ENCODE measurements around the gene PLA2R1. TPM values are rescaled to one million over a fixed set of nuclear protein-coding genes. Genes with fewer than 3 reads are reported as not detected.
"Not testable (repeated sequence)": the region's sequence is repeated elsewhere in the genome, so short reads cannot be mapped to it uniquely, and the experiment has no call there.

Gene PLA2R1
- total RNA-seq, 1 donor from 2014 or later: 0.34 TPM

GRCh38 chr2:160044728-160045127 is 17.7 kb downstream of the PLA2R1 start:
- H3K4me1 Mint-ChIP-seq (ENCODE audit: low read depth, unreplicated experiment): no peaks in the 10 kb centered on the region
- H3K4me3 Mint-ChIP-seq (ENCODE audit: unreplicated experiment): no peak overlapping the region
- no peak overlapping the region for H3K27ac Mint-ChIP-seq (ENCODE audit: unreplicated experiment)
- no peak for DNase-seq
- no peaks in the 10 kb centered on the region for H3K9me3 Mint-ChIP-seq (ENCODE audit: unreplicated experiment)
- no peaks in the 10 kb centered on the region for H3K27me3 Mint-ChIP-seq (ENCODE audit: unreplicated experiment)
- TF ChIP-seq CTCF (IDR thresholded peaks at IDR 0.05; ENCODE audit: partially characterized antibody, unreplicated experiment): no peak
- H3K36me3 Mint-ChIP-seq (ENCODE audit: unreplicated experiment): no peaks in the 10 kb centered on the region

GRCh38 chr2:160043265-160043664 is 19.1 kb downstream of the PLA2R1 start:
- H3K9me3 Mint-ChIP-seq (ENCODE audit: unreplicated experiment): no peaks in the 10 kb centered on the region
- no peaks in the 10 kb centered on the region for H3K27me3 Mint-ChIP-seq (ENCODE audit: unreplicated experiment)
- H3K4me3 Mint-ChIP-seq (ENCODE audit: unreplicated experiment): no peak overlapping the region
- H3K36me3 Mint-ChIP-seq (ENCODE audit: unreplicated experiment): no peaks in the 10 kb centered on the region
- no peak overlapping the region for H3K27ac Mint-ChIP-seq (ENCODE audit: unreplicated experiment)
- no peak for TF ChIP-seq CTCF (IDR thresholded peaks at IDR 0.05; ENCODE audit: partially characterized antibody, unreplicated experiment)
- DNase-seq: no peak
- H3K4me1 Mint-ChIP-seq (ENCODE audit: low read depth, unreplicated experiment): no peaks in the 10 kb centered on the region

- Mint-ChIP-seq H3K4me1 (ENCODE audit: low read depth, unreplicated experiment) (no peaks in the 10 kb centered on the region), H3K36me3 (ENCODE audit: unreplicated experiment) (no peaks in the 10 kb centered on the region), H3K4me3 (ENCODE audit: unreplicated experiment) (no peak overlapping the region), H3K9me3 (ENCODE audit: unreplicated experiment) (no peaks in the 10 kb centered on the region), H3K27me3 (ENCODE audit: unreplicated experiment) (no peaks in the 10 kb centered on the region), H3K27ac (ENCODE audit: unreplicated experiment) (no peak overlapping the region)
- no peak for TF ChIP-seq CTCF (IDR thresholded peaks at IDR 0.05; ENCODE audit: partially characterized antibody, unreplicated experiment)
- DNase-seq: no peak
Measured at GRCh38 chr2:160042054-160042453, 20.4 kb downstream of the PLA2R1 start.

- TF ChIP-seq CTCF (IDR thresholded peaks at IDR 0.05; ENCODE audit: partially characterized antibody, unreplicated experiment): no peak
- H3K36me3 Mint-ChIP-seq (ENCODE audit: unreplicated experiment): no peaks in the 10 kb centered on the region
- H3K4me1 Mint-ChIP-seq (ENCODE audit: low read depth, unreplicated experiment): no peaks in the 10 kb centered on the region
- no peak overlapping the region for H3K27ac Mint-ChIP-seq (ENCODE audit: unreplicated experiment)
- DNase-seq: no peak
- no peaks in the 10 kb centered on the region for H3K9me3 Mint-ChIP-seq (ENCODE audit: unreplicated experiment)
- H3K4me3 Mint-ChIP-seq (ENCODE audit: unreplicated experiment): no peak overlapping the region
- no peaks in the 10 kb centered on the region for H3K27me3 Mint-ChIP-seq (ENCODE audit: unreplicated experiment)
Measured at GRCh38 chr2:160041091-160041490, 21.3 kb downstream of the PLA2R1 start.

GRCh38 chr2:160039166-160039903 is 23.1 kb downstream of the PLA2R1 start:
- Mint-ChIP-seq H3K27ac (ENCODE audit: unreplicated experiment) (no peak overlapping the region), H3K9me3 (ENCODE audit: unreplicated experiment) (no peaks in the 10 kb centered on the region), H3K4me1 (ENCODE audit: low read depth, unreplicated experiment) (no peaks in the 10 kb centered on the region), H3K27me3 (ENCODE audit: unreplicated experiment) (no peaks in the 10 kb centered on the region), H3K4me3 (ENCODE audit: unreplicated experiment) (no peak overlapping the region), H3K36me3 (ENCODE audit: unreplicated experiment) (no peaks in the 10 kb centered on the region)
- TF ChIP-seq CTCF (IDR thresholded peaks at IDR 0.05; ENCODE audit: partially characterized antibody, unreplicated experiment): no peak
- DNase-seq: no peak

GRCh38 chr2:160038662-160039061 is 23.8 kb downstream of the PLA2R1 start:
- not testable (repeated sequence) for H3K4me3 Mint-ChIP-seq (ENCODE audit: unreplicated experiment); DNase-seq; H3K27ac Mint-ChIP-seq (ENCODE audit: unreplicated experiment); H3K4me1 Mint-ChIP-seq (ENCODE audit: low read depth, unreplicated experiment); H3K36me3 Mint-ChIP-seq (ENCODE audit: unreplicated experiment); H3K9me3 Mint-ChIP-seq (ENCODE audit: unreplicated experiment); H3K27me3 Mint-ChIP-seq (ENCODE audit: unreplicated experiment)
